Adrenal gland (tissue), 12 donors: ENCODE data around the gene LAMB2. TPM values are rescaled to one million over a fixed set of nuclear protein-coding genes. Genes with fewer than 3 reads are reported as not detected.
A peak's percentile ranks its signal among the peaks of the same experiment; 100 is the strongest.

ENCODE experiments used
- DNase-seq, 7 donors: peaks; one replicate each; pipeline ENCODE4 v3.0.0-alpha.2; 2019 to 2020
- H3K27ac ChIP-seq, 5 donors: fragments of 200-600 bp; sonication (generic) in 4 of 5; 1 replicate in 3 of 5; 2 replicates in 2 of 5; pipeline versions ENCODE4 v1.5.1 to v1.8.0; 2016 to 2020; ENCODE audit warnings: mild to moderate bottlenecking in 1 of 5
- H3K27me3 ChIP-seq: fragments of 200-600 bp; 2 replicates; pipeline ENCODE4 v1.8.0; 2021
- H3K36me3 ChIP-seq, 2 donors: fragments of 200-600 bp; replicated peaks in 1 of 2; 1 replicate in 1 of 2; 2 replicates in 1 of 2; pipeline versions ENCODE4 v1.5.1 to v1.8.0; 2018 to 2022
- H3K4me1 ChIP-seq, 2 donors: fragments of 200-600 bp; replicated peaks in 1 of 2; 1 replicate in 1 of 2; 2 replicates in 1 of 2; pipeline versions ENCODE4 v1.5.1 to v1.8.0; 2018 to 2021
- H3K4me3 ChIP-seq, 4 donors: fragments of 200-600 bp; sonication (generic) in 3 of 4; one replicate each; pipeline ENCODE4 v1.5.1; 2016 to 2018
- H3K9me3 ChIP-seq, 3 donors: fragments of 200-600 bp; sonication (generic) in 1 of 3; replicated peaks in 1 of 3; 1 replicate in 2 of 3; 2 replicates in 1 of 3; pipeline versions ENCODE4 v1.5.1 to v1.8.0; 2016 to 2021
- POLR2A ChIP-seq, 2 donors: fragments of 450-650 bp; IDR thresholded peaks; one replicate each; pipeline ENCODE4 v1.6.1; 2017; ENCODE audit warnings: antibody characterized with exemption in 2 of 2, mild to moderate bottlenecking in 2 of 2, moderate library complexity in 1 of 2
- WGBS, 4 donors: extraction: QIAGEN DNeasy Blood & Tissue Kit in 2 of 4; methylation state at CpG; one replicate each; pipeline versions ENCODE4 v1.1.5 to v1.1.7; 2013 to 2017; 5-methylcytosine and 5-hydroxymethylcytosine counted together
- intact Hi-C, 2 donors: fragments of 100-400 bp; cut with DNase I; formaldehyde crosslinking; loops; one replicate each; pipeline versions ENCODE4 v1.14.1 to v1.15.0; 2022 to 2023
- polyA plus RNA-seq, 3 donors: library from polyadenylated mRNA; stranded (reverse); fragments of 200-250 nt in 2 of 3; fragments of 350-450 nt in 1 of 3; fragmentation: Illumina TruSeq in 1 of 3; extraction: RNeasy Lipid Tissue Mini Kit (QIAGEN cat#74804) in 1 of 3; gene quantifications; one replicate each; pipeline ENCODE4 v1.2.3, GENCODE V29; 2013 to 2014
- total RNA-seq, 9 donors: library from RNA; depleted of rRNA in 4 of 9; stranded (reverse); fragments of >200 nt in 4 of 9; fragments of 120-200 nt in 1 of 9; fragmentation: NEBNext Ultra II Directional in 1 of 9; extraction: Animal tissue kit (Norgen Biotek cat#: 25700) in 1 of 9; gene quantifications; one replicate each; pipeline versions ENCODE4 v1.1.0 to v1.2.4, GENCODE V29; 2013 to 2023
- TF ChIP-seq, protein P1 (sequence below), 6 experiments: fragments of 450-650 bp in 4 of 6; fragments of 200-600 bp in 2 of 6; sonication (generic) in 1 of 6; IDR thresholded peaks; 1 replicate in 5 of 6; 2 replicates in 1 of 6; pipeline versions ENCODE4 v1.5.1 to v1.8.0; 2016 to 2021; ENCODE audit warnings: antibody characterized with exemption in 6 of 6, mild to moderate bottlenecking in 2 of 6, moderate library complexity in 1 of 6
- donor health status: healthy with polysubstance abuse.
- donor health status: Bipolar disorder and iron deficiency.
- donor health status: DM: yes; HTN: yes; CAD: no.
- donor health status: DM: no; HTN: no; CAD: no.
- donor health status: DM: no; HTN: no; CAD: no.
- donor health status: DM: yes; HTN: yes; CAD: no.

LAMB2 gene
- total and polyA plus RNA-seq, 12 donors = 275 to 1,805 (median 859) TPM

- TF ChIP-seq, protein P1, sequence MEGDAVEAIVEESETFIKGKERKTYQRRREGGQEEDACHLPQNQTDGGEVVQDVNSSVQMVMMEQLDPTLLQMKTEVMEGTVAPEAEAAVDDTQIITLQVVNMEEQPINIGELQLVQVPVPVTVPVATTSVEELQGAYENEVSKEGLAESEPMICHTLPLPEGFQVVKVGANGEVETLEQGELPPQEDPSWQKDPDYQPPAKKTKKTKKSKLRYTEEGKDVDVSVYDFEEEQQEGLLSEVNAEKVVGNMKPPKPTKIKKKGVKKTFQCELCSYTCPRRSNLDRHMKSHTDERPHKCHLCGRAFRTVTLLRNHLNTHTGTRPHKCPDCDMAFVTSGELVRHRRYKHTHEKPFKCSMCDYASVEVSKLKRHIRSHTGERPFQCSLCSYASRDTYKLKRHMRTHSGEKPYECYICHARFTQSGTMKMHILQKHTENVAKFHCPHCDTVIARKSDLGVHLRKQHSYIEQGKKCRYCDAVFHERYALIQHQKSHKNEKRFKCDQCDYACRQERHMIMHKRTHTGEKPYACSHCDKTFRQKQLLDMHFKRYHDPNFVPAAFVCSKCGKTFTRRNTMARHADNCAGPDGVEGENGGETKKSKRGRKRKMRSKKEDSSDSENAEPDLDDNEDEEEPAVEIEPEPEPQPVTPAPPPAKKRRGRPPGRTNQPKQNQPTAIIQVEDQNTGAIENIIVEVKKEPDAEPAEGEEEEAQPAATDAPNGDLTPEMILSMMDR (IDR thresholded peaks at IDR 0.05) = no peak
- TF ChIP-seq POLR2A (IDR thresholded peaks at IDR 0.05) = peak in 1 of 2 donors; percentile 27
- Histone ChIP-seq H3K4me3 (peak overlapping the region in 3 of 4 donors; percentile 54 to 63 (median 59)), H3K27ac (peak overlapping the region in 4 of 5 donors; percentile 89 to 93 (median 90)), H3K27me3 (no peaks in the 10 kb centered on the region), H3K9me3 (no peaks in the 10 kb centered on the region), H3K4me1 (peaks cover 39 to 51% of the 10 kb centered on the region in 2 donors), H3K36me3 (peaks cover 0 to 34% of the 10 kb centered on the region in 2 donors)
- peak; percentile 67 to 90 (median 79) for DNase-seq
- 9 to 15% (median 10%) methylated on average over 1 to 3 of the region's 3 CpGs for WGBS, 4 donors
- intact Hi-C loops = loop anchor here (5.0 kb wide), 1 partner anchor 104 kb away; the partner anchor contains the start of gene C3orf62 (in 2 of the 2)
These were observed 40.4 kb upstream of the LAMB2 start for GRCh38 chr3:49173116-49173791.

DNA sequence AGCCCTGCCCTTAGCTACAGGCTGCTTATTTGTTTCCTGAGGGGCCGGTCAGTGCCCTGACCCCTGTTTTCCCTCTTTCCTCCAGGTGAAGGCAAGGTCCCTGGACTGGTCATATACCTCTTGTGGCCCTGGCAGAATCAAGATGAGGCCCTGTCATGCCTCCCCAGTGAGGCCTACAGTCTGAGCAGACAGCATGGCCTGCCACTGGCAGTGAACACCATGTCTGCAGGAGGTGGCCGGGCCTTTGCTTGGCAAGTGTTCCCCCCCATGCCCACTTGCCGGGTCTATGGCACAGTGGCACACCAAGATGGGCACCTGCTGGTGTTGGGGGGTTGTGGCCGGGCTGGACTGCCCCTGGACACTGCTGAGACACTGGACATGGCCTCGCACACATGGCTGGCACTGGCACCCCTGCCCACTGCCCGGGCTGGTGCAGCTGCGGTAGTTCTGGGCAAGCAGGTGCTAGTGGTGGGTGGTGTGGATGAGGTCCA lies 39.7 kb upstream of the LAMB2 start:
- peak in 3 of 7 donors; percentile 44 to 66 (median 46) for DNase-seq
- WGBS, 4 donors = 13 to 33% (median 16%) methylated on average over 3 to 7 of the region's 7 CpGs
- Histone ChIP-seq H3K9me3 (no peaks in the 10 kb centered on the region), H3K36me3 (peaks cover 0 to 34% of the 10 kb centered on the region in 2 donors), H3K4me3 (peak overlapping the region in 3 of 4 donors; percentile 54 to 63 (median 59)), H3K4me1 (peaks cover 39 to 51% of the 10 kb centered on the region in 2 donors), H3K27ac (peak overlapping the region; percentile 49 to 93 (median 89)), H3K27me3 (no peaks in the 10 kb centered on the region)
- intact Hi-C loops = loop anchor here (5.0 kb wide), 1 partner anchor 105 kb away; the partner anchor contains the start of gene C3orf62 (in 2 of the 2)
- TF ChIP-seq, protein P1 (IDR thresholded peaks at IDR 0.05) = no peak
- TF ChIP-seq POLR2A (IDR thresholded peaks at IDR 0.05) = no peak

DNA sequence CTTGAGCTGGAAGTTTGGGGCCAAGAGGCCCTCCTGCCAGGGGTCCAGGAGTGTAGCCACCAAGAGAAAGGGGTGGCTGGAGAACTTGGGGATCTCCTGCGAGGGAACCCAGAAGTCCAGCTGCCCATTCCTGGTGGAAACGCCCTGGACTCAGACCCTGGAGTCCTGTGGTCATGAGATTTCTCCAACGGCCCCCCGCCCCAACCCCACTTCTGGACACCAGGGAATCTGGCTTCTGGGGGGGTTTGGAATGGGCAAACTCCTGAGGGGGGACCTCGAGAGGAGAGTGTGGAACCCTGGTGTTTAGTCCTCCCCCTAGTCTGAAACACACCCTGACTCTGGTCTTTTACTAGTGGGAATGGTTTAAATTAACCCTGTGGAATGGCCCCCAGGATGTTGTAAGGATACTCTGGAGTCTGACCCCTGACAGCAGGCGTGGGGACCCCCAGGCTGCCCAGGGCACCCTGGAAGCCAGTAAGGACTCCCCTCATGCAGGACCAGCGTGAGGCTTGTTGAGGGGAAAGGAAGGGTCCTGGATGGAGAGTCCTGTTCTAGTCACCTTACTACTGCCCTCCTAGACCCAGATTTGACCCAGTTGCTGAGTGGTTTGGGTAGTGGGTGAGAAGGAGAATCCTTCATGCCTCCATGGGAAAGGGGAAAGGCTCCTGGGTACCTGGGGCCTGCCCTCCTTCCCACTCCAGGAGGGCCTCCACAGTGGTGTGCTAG lies 39.1 kb upstream of the LAMB2 start:
- no peak for TF ChIP-seq POLR2A (IDR thresholded peaks at IDR 0.05)
- TF ChIP-seq, protein P1 (IDR thresholded peaks at IDR 0.05) = no peak
- H3K9me3 ChIP-seq = no peaks in the 10 kb centered on the region
- DNase-seq = no peak
- intact Hi-C loops = loop anchor here (5.0 kb wide), 1 partner anchor 105 kb away; the partner anchor contains the start of gene C3orf62 (in 2 of the 2)
- no peaks in the 10 kb centered on the region for H3K27me3 ChIP-seq
- H3K36me3 ChIP-seq = peaks cover 0 to 34% of the 10 kb centered on the region in 2 donors
- peaks cover 39 to 51% of the 10 kb centered on the region in 2 donors for H3K4me1 ChIP-seq
- 0 to 17% (median 6%) methylated on average over 2 to 7 of the region's 7 CpGs for WGBS, 4 donors
- H3K27ac ChIP-seq = peak overlapping the region; percentile 49 to 93 (median 89)
- H3K4me3 ChIP-seq = peak overlapping the region; percentile 54 to 87 (median 61)
